GM13977 (cell line): Measurements from ENCODE around the gene HOXB3.

Experiments
- DNase-seq: peaks from one replicate; pipeline ENCODE4 v3.0.0; 2012; ENCODE audit warnings: low spot score
- in situ Hi-C: fragments of 300-500 bp; cut with MboI; formaldehyde crosslinking; loops from one replicate; pipeline ENCODE4 v1.12.0; 2022; ENCODE audit warnings: low sequenced_read_pairs, low pct_unique_long_range_greater_than_20kb, mixed read lengths, inconsistent platforms; ENCODE audit not compliant: unreplicated experiment
- TF ChIP-seq, protein P1 (sequence below): IDR thresholded peaks from 2 replicates; pipeline ENCODE4 v1.5.1; 2012; ENCODE audit warnings: mild to moderate bottlenecking, control low read depth; ENCODE audit not compliant: insufficient read depth; ENCODE audit errors: extremely low read depth, missing control alignments

HOXB3 gene

DNA sequence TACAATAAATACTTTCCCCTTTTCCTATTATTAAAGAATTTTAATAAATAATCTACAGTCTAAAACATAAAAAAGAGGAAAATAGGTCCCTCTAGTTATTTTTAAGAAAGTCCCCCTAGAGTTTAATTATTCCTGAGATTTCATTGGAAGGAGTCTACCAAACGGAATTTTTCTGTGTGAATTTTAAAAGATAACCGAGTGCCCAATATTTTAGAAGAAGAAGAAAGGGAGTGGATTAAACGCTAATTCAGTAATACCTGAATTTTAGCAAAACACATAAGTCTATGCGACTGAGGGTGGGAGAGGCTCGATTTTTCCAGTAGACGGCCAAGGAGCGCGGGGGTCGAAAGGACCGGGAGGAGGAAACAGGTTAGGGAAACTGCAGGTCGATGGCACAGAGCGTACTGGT lies 47.3 kb downstream of the HOXB3 start:
- in situ Hi-C loops, result no loop called here
- TF ChIP-seq, protein P1, sequence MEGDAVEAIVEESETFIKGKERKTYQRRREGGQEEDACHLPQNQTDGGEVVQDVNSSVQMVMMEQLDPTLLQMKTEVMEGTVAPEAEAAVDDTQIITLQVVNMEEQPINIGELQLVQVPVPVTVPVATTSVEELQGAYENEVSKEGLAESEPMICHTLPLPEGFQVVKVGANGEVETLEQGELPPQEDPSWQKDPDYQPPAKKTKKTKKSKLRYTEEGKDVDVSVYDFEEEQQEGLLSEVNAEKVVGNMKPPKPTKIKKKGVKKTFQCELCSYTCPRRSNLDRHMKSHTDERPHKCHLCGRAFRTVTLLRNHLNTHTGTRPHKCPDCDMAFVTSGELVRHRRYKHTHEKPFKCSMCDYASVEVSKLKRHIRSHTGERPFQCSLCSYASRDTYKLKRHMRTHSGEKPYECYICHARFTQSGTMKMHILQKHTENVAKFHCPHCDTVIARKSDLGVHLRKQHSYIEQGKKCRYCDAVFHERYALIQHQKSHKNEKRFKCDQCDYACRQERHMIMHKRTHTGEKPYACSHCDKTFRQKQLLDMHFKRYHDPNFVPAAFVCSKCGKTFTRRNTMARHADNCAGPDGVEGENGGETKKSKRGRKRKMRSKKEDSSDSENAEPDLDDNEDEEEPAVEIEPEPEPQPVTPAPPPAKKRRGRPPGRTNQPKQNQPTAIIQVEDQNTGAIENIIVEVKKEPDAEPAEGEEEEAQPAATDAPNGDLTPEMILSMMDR, result no peak

GRCh38 chr17:48542114-48542656 lies 47.9 kb downstream of the HOXB3 start:
- DNase-seq, result no peak
- in situ Hi-C loops, result no loop called here
- TF ChIP-seq, protein P1, result no peak

More for the DNA sequence above, 47.3 kb downstream of the HOXB3 start:
- DNase-seq, result no peak

- TF ChIP-seq, protein P1, result no peak
- in situ Hi-C loops, result no loop called here
- DNase-seq, result peak; percentile 72
These were observed 48.4 kb downstream of the HOXB3 start for GRCh38 chr17:48541577-48542113.

DNA sequence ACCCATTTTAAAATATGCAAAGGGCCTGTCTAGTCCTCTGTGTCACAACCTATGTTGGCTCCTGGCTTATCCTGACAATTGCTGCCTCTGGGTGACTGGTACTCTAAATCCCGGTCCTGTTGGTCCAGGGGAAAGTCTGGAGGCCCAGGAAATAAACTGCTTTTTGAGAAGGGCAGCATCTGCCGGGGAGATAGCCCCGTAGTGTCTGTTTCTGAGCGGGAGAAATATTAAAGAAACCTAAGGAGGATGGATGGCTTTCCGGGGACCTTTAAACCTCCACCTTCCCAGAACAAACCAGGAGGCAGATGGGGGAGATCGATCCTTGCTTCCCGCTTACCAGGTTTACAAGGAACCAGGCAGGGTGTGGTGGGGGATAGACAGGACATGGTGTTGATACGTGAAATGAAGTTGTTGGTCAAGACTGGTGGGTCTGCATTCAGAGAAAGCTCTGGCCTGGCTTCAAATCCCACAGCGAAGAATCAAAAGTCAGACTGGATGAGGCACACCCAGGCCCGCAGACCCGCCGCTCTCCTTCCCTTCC lies 48.9 kb downstream of the HOXB3 start:
- in situ Hi-C loops, result no loop called here
- TF ChIP-seq, protein P1, result no peak
- DNase-seq, result no peak

DNA sequence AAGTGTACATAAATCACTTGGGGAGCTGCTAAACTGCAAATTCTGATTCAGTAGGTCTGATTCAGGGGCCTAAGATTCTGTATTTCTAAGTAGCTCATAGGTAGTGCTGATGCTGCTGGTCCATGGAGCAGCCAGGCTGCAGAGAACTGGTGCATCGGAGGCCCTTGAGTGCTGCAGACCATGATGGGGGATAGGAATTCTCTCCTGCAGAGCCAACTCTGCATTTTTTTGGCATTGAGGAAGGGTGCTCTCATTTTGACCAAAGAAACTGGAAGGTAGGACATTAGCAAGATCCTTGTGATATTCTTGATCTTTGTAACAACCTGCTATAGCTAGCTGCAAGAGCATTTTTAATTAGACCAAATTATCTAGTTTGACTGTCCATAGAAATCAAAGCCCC lies 49.8 kb downstream of the HOXB3 start:
- DNase-seq, result no peak
- in situ Hi-C loops, result no loop called here
- TF ChIP-seq, protein P1, result no peak

- in situ Hi-C loops, result no loop called here
- DNase-seq, result no peak
- TF ChIP-seq, protein P1, result no peak
These were observed 50.9 kb downstream of the HOXB3 start for GRCh38 chr17:48539177-48539576.
